Vagina (tissue), 2 donors: ENCODE measurements around the gene SRD5A1. TPM values are rescaled to one million over a fixed set of nuclear protein-coding genes. Genes with fewer than 3 reads are reported as not detected.

ENCODE experiments used
- DNase-seq, 2 donors: peaks; one replicate each; pipeline ENCODE4 v3.0.0-alpha.2; 2017; ENCODE audit errors: extremely low spot score in 2 of 2
- H3K27ac ChIP-seq: fragments of 200-600 bp; sonication (generic); one replicate; pipeline ENCODE4 v1.5.1; 2019
- H3K27me3 ChIP-seq: fragments of 200-600 bp; sonication (generic); one replicate; pipeline ENCODE4 v1.5.1; 2019
- H3K36me3 ChIP-seq, 2 donors: fragments of 200-600 bp; sonication (generic); one replicate each; pipeline ENCODE4 v1.5.1; 2017 to 2019
- H3K4me1 ChIP-seq: fragments of 200-600 bp; sonication (generic); one replicate; pipeline ENCODE4 v1.5.1; 2019
- H3K4me3 ChIP-seq, 2 donors: fragments of 200-600 bp; sonication (generic); 1 replicate in 1 of 2; 2 replicates in 1 of 2; pipeline ENCODE4 v1.5.1; 2016 to 2019
- H3K9me3 ChIP-seq: fragments of 200-600 bp; sonication (generic); one replicate; pipeline ENCODE4 v1.5.1; 2019
- POLR2A ChIP-seq, 2 donors: fragments of 450-650 bp; IDR thresholded peaks; one replicate each; pipeline ENCODE4 v1.6.1; 2017; ENCODE audit warnings: antibody characterized with exemption in 2 of 2, mild to moderate bottlenecking in 2 of 2, moderate library complexity in 2 of 2
- POLR2AphosphoS5 ChIP-seq, 2 donors: sonication (generic); formaldehyde crosslinking; IDR thresholded peaks; one replicate each; pipeline ENCODE4 v1.9.0; 2017; ENCODE audit warnings: antibody characterized with exemption in 2 of 2, mild to moderate bottlenecking in 2 of 2, low read depth in 1 of 2; ENCODE audit not compliant: insufficient read depth in 1 of 2
- intact Hi-C: fragments of 100-400 bp; cut with DNase I; formaldehyde crosslinking; loops from one replicate; pipeline ENCODE4 v1.15.1; 2023
- total RNA-seq: library from RNA; depleted of rRNA; stranded (reverse); fragments of >200 nt; gene quantifications from one replicate; pipeline ENCODE4 v1.2.3, GENCODE V29; 2016
- TF ChIP-seq, protein P1 (sequence below), 3 experiments: fragments of 450-650 bp in 2 of 3; fragments of 200-600 bp in 1 of 3; sonication (generic) in 1 of 3; IDR thresholded peaks; one replicate each; pipeline ENCODE4 v1.5.1; 2017 to 2019; ENCODE audit warnings: antibody characterized with exemption in 3 of 3, mild to moderate bottlenecking in 2 of 3, moderate library complexity in 2 of 3

Gene SRD5A1
- total RNA-seq, 1 donor from 2014 or later: 45.4 TPM

DNA sequence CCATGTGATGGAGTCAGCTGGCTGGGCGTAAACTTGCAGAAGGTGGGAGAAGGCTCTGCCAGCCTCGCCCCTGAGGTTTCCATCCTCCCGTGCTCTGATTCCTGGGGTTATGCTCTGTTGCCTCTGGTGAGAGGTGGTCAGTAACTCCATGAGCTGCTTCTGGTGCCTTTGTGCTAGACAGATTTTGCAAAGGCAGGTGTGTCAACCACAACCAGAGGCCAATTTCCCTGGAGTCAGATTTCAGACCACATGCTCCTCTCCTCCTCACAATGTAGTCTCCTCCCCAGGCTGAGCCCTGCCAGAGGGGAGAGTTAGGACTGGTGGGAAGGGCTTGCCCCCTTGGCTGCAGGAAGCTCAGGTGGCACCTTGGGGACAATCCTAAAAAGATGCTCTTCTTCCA, 41.2 kb downstream of the SRD5A1 start:
- Histone ChIP-seq H3K4me1 (no peaks in the 10 kb centered on the region), H3K27ac (no peak overlapping the region), H3K9me3 (no peaks in the 10 kb centered on the region), H3K36me3 (no peaks in the 10 kb centered on the region), H3K4me3 (no peak overlapping the region), H3K27me3 (no peaks in the 10 kb centered on the region)
- TF ChIP-seq POLR2AphosphoS5 (IDR thresholded peaks at IDR 0.05; ENCODE audit: insufficient read depth in 1 of 2, low read depth in 1 of 2) (no peak), POLR2A (IDR thresholded peaks at IDR 0.05) (no peak)
- TF ChIP-seq, protein P1, sequence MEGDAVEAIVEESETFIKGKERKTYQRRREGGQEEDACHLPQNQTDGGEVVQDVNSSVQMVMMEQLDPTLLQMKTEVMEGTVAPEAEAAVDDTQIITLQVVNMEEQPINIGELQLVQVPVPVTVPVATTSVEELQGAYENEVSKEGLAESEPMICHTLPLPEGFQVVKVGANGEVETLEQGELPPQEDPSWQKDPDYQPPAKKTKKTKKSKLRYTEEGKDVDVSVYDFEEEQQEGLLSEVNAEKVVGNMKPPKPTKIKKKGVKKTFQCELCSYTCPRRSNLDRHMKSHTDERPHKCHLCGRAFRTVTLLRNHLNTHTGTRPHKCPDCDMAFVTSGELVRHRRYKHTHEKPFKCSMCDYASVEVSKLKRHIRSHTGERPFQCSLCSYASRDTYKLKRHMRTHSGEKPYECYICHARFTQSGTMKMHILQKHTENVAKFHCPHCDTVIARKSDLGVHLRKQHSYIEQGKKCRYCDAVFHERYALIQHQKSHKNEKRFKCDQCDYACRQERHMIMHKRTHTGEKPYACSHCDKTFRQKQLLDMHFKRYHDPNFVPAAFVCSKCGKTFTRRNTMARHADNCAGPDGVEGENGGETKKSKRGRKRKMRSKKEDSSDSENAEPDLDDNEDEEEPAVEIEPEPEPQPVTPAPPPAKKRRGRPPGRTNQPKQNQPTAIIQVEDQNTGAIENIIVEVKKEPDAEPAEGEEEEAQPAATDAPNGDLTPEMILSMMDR (IDR thresholded peaks at IDR 0.05): no peak
- intact Hi-C loops: no loop called here
- DNase-seq: no peak

DNA sequence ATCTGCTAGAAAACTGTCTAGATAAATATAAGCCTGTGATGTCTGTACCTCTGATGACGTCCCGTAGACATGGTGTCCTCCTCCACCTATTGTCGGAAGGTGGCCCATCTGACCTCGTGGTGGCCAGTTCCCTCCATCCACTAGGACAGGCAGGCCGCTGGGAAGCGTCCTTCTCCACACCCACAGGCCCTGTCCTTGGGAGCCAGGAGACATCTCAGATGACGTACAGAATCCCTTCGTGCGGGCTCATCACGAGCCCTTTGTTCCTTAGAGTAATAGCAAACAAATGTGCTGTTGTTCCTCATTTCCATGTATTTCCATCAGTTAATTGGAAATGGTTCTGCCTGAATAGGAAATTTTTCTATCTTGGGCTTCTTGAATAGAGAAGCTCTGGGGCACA, 41.6 kb downstream of the SRD5A1 start:
- no peak overlapping the region for H3K4me3 ChIP-seq
- intact Hi-C loops: no loop called here
- H3K36me3 ChIP-seq: no peaks in the 10 kb centered on the region
- no peaks in the 10 kb centered on the region for H3K4me1 ChIP-seq
- no peak overlapping the region for H3K27ac ChIP-seq
- H3K27me3 ChIP-seq: no peaks in the 10 kb centered on the region
- TF ChIP-seq POLR2AphosphoS5 (IDR thresholded peaks at IDR 0.05; ENCODE audit: insufficient read depth in 1 of 2, low read depth in 1 of 2) (no peak), POLR2A (IDR thresholded peaks at IDR 0.05) (no peak)
- TF ChIP-seq, protein P1 (IDR thresholded peaks at IDR 0.05): no peak
- DNase-seq: no peak
- no peaks in the 10 kb centered on the region for H3K9me3 ChIP-seq

DNA sequence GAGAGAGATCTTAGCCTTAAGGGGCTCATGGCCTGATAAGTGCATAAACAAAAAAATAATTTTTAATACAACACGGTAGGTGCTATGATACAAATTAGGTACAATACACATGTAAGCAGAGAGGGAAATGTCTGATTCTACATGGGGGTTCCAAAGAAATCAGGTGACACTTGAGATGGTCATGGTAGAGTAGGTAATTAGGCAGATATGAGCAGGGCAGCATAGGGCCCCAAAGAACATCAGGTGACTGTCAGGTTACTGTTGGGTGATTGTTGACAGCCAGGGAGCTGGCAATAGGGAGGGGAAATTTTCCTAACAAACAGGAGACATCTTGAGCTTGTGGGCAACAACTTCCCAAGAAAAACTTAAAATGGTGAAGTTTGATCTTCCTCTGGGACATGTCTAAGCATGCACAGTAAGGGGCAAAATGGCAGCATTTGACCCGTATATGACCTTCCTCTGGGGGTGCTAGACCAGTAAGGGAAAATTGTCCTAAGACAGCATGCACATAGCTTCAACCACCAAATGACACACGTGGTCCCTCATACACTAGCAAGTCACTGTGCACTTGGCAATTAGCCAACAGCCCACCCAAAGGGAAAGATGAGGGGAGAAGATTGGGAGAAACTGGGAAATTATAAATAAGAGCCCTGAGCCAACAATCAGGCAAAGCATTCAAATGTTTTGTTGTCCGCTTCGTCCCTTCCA, 42.7 kb downstream of the SRD5A1 start:
- H3K4me1 ChIP-seq: no peaks in the 10 kb centered on the region
- DNase-seq: no peak
- no peak overlapping the region for H3K27ac ChIP-seq
- intact Hi-C loops: no loop called here
- TF ChIP-seq POLR2A (IDR thresholded peaks at IDR 0.05): no peak
- TF ChIP-seq, protein P1 (IDR thresholded peaks at IDR 0.05): no peak
- TF ChIP-seq POLR2AphosphoS5 (IDR thresholded peaks at IDR 0.05; ENCODE audit: insufficient read depth in 1 of 2, low read depth in 1 of 2): no peak
- no peaks in the 10 kb centered on the region for H3K27me3 ChIP-seq
- H3K9me3 ChIP-seq: no peaks in the 10 kb centered on the region
- no peak overlapping the region for H3K4me3 ChIP-seq
- no peaks in the 10 kb centered on the region for H3K36me3 ChIP-seq

DNA sequence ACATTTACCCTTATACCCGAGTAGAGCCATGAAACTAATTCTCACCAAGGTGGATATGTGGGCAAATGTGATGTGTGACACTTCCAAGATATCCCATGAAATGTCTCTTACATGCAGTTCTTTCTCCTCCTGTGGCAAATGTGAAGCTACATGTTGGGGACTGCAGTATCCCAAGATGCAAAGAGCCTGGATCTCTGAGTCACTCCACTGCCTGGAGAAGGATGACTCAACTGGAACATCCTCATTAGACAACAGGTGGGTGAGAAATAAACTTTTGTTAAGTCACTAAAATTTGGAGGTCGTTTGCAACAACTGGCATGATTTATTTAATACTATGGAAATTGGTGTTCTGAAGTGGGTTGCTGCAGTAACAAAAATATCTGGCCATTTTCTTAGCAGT, 43.5 kb downstream of the SRD5A1 start:
- H3K4me3 ChIP-seq: no peak overlapping the region
- no peaks in the 10 kb centered on the region for H3K4me1 ChIP-seq
- DNase-seq: no peak
- H3K9me3 ChIP-seq: no peaks in the 10 kb centered on the region
- H3K27ac ChIP-seq: no peak overlapping the region
- TF ChIP-seq POLR2A (IDR thresholded peaks at IDR 0.05) (no peak), POLR2AphosphoS5 (IDR thresholded peaks at IDR 0.05; ENCODE audit: insufficient read depth in 1 of 2, low read depth in 1 of 2) (no peak)
- TF ChIP-seq, protein P1 (IDR thresholded peaks at IDR 0.05): no peak
- no peaks in the 10 kb centered on the region for H3K36me3 ChIP-seq
- H3K27me3 ChIP-seq: no peaks in the 10 kb centered on the region
- intact Hi-C loops: no loop called here

DNA sequence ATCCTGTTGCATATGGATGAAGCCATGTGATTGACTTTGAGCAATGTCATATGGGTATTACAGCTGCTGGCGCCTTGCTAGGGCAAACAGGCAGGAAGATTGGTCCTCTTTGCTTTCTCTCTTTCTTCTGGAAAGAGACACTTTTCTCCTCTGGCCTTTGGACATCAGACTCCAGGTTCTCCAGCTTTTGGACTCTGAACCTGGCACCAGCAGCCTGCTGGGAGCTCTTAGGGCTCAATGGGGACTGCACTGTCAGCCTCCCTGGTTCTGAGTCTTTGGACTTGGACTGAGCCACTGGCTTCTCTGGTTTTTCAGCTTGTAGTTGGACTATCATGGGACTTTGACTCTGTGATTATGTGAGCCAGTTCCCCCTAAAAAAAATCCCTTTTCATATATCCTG, 45.1 kb downstream of the SRD5A1 start:
- Histone ChIP-seq H3K9me3 (no peaks in the 10 kb centered on the region), H3K4me3 (no peak overlapping the region), H3K36me3 (no peaks in the 10 kb centered on the region), H3K27me3 (no peaks in the 10 kb centered on the region), H3K4me1 (no peaks in the 10 kb centered on the region), H3K27ac (no peak overlapping the region)
- intact Hi-C loops: no loop called here
- TF ChIP-seq POLR2AphosphoS5 (IDR thresholded peaks at IDR 0.05; ENCODE audit: insufficient read depth in 1 of 2, low read depth in 1 of 2): no peak
- TF ChIP-seq POLR2A (IDR thresholded peaks at IDR 0.05): no peak
- TF ChIP-seq, protein P1 (IDR thresholded peaks at IDR 0.05): no peak
- DNase-seq: no peak
